Peyer's patch (tissue), 4 donors: ENCODE measurements around the gene DYNLT4.

Experiments used
- POLR2A ChIP-seq, 2 donors: fragments of 450-650 bp; IDR thresholded peaks; one replicate each; pipeline ENCODE4 v1.5.1; 2017; ENCODE audit warnings: antibody characterized with exemption in 2 of 2, mild to moderate bottlenecking in 2 of 2, moderate library complexity in 2 of 2
- TF ChIP-seq, protein P1 (sequence below), 6 experiments: fragments of 450-650 bp in 4 of 6; fragments of 200-600 bp in 2 of 6; sonication (generic) in 1 of 6; IDR thresholded peaks; one replicate each; pipeline ENCODE4 v1.5.1; 2017 to 2019; ENCODE audit warnings: antibody characterized with exemption in 6 of 6, mild to moderate bottlenecking in 3 of 6, moderate library complexity in 1 of 6

DNA sequence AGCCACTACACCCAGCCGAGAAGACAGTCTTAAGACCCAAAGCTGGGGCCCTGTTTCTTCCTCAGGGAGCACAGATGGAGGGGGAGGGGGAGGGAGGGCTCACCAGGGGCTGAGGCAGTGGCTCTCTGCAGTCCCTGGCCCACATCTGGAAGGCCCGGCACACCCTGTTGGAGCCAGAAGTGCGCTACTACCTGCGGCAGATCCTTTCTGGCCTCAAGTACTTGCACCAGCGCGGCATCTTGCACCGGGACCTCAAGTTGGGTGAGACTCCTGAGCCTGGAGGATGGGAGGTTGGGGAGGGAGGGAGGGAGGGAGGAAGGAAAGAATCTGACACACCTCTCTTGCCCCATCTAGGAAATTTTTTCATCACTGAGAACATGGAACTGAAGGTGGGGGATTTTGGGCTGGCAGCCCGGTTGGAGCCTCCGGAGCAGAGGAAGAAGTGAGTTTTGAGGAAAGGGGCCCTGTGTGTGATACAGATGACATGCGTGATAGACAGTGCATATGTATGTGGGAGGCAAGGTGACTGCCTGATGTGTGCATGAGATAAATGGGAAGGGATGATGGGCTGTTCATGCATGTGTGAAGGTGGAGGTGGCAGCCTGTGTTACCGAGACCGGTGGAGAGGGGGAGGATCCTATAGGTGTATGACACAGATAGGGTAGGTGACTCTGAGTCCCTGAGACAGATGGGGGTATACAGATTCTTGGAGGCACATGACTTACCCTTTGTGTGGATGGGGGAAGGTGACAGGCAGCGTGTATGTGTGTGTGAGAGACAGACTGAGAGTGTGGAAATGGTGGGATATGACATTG, 5.5 kb downstream of the DYNLT4 start:
- TF ChIP-seq, protein P1, sequence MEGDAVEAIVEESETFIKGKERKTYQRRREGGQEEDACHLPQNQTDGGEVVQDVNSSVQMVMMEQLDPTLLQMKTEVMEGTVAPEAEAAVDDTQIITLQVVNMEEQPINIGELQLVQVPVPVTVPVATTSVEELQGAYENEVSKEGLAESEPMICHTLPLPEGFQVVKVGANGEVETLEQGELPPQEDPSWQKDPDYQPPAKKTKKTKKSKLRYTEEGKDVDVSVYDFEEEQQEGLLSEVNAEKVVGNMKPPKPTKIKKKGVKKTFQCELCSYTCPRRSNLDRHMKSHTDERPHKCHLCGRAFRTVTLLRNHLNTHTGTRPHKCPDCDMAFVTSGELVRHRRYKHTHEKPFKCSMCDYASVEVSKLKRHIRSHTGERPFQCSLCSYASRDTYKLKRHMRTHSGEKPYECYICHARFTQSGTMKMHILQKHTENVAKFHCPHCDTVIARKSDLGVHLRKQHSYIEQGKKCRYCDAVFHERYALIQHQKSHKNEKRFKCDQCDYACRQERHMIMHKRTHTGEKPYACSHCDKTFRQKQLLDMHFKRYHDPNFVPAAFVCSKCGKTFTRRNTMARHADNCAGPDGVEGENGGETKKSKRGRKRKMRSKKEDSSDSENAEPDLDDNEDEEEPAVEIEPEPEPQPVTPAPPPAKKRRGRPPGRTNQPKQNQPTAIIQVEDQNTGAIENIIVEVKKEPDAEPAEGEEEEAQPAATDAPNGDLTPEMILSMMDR (IDR thresholded peaks at IDR 0.05): no peak
- TF ChIP-seq POLR2A (IDR thresholded peaks at IDR 0.05): no peak
